ENCODE measurements around the gene SRSF9.

DNA sequence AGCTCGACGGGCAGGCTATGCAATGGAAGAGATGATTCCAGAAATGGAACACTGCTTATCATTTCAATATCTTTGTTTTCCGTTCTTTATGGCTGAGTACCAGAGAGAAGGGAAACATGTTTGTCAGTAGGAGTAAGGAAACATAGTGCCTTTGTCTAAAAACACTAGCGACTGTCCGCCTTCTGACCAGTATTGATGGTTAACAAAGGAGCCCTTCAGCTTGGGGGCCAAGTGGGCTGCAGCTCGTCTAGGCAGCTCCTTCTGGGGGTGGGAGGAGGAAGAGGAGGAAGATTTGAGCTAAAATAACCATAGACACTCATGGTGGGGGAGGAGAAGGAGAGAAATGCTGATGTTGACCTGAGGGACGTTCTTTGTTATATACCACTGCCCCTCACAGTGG is 44.5 kb upstream of the SRSF9 start:
- TF ChIP-seq RAD21 (IDR thresholded peaks at IDR 0.05; ENCODE audit: low read length) (no peak), POLR2AphosphoS5 (IDR thresholded peaks at IDR 0.05; ENCODE audit: low read depth, low read length) (no peak), EZH2phosphoT487 (IDR thresholded peaks at IDR 0.05; ENCODE audit: borderline replicate concordance, low read depth) (no peak), RFX5 (IDR thresholded peaks at IDR 0.05; ENCODE audit: low read length) (no peak), NRF1 (IDR thresholded peaks at IDR 0.05; ENCODE audit: low read depth, low read length) (no peak)
- TF ChIP-seq, protein P1, sequence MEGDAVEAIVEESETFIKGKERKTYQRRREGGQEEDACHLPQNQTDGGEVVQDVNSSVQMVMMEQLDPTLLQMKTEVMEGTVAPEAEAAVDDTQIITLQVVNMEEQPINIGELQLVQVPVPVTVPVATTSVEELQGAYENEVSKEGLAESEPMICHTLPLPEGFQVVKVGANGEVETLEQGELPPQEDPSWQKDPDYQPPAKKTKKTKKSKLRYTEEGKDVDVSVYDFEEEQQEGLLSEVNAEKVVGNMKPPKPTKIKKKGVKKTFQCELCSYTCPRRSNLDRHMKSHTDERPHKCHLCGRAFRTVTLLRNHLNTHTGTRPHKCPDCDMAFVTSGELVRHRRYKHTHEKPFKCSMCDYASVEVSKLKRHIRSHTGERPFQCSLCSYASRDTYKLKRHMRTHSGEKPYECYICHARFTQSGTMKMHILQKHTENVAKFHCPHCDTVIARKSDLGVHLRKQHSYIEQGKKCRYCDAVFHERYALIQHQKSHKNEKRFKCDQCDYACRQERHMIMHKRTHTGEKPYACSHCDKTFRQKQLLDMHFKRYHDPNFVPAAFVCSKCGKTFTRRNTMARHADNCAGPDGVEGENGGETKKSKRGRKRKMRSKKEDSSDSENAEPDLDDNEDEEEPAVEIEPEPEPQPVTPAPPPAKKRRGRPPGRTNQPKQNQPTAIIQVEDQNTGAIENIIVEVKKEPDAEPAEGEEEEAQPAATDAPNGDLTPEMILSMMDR (IDR thresholded peaks at IDR 0.05): no peak
